Measurements from ENCODE around the gene WFIKKN1.

- no peak for TF ChIP-seq CTCF (IDR thresholded peaks at IDR 0.05 in 2 of 3, conservative IDR thresholded peaks at IDR 0.05 in 1 of 3; ENCODE audit: borderline replicate concordance in 1 of 3, insufficient read depth in 1 of 3, low read depth in 2 of 3, low read length in 2 of 3)
- TF ChIP-seq EZH2phosphoT487 (IDR thresholded peaks at IDR 0.05; ENCODE audit: borderline replicate concordance) = no peak
- TF ChIP-seq SRF (IDR thresholded peaks at IDR 0.05; ENCODE audit: low read depth) = no peak
- no peak for TF ChIP-seq ELF1 (IDR thresholded peaks at IDR 0.05; ENCODE audit: borderline replicate concordance, low read depth)
- TF ChIP-seq CBX3 (IDR thresholded peaks at IDR 0.05; ENCODE audit: low read depth) = no peak
- no peak for TF ChIP-seq RAD21 (IDR thresholded peaks at IDR 0.05; ENCODE audit: low read depth)
- TF ChIP-seq SIN3A (IDR thresholded peaks at IDR 0.05; ENCODE audit: low read depth) = no peak
- no peak for TF ChIP-seq POLR2A (IDR thresholded peaks at IDR 0.05; ENCODE audit: borderline replicate concordance, extremely low read depth, insufficient read depth, insufficient read length)
- TF ChIP-seq ZBTB33 (IDR thresholded peaks at IDR 0.05; ENCODE audit: extremely low read depth, insufficient replicate concordance, low read length) = no peak
Measured at GRCh38 chr16:595094-595528, 35.7 kb upstream of the WFIKKN1 start.
